A673 (cell line): ENCODE measurements around the gene ZNF566.

Experiments
- CTCF ChIP-seq: fragments of 300-800, 200-600 bp; sonication (generic); conservative IDR thresholded peaks from 2 replicates; pipeline ENCODE4 v1.5.1; 2017; ENCODE audit warnings: low read depth, mild to moderate bottlenecking, antibody characterized with exemption, low read length, moderate library complexity, mixed read lengths
- EZH2 ChIP-seq: fragments of 200-600 bp; sonication (generic); IDR thresholded peaks from 2 replicates; pipeline ENCODE4 v1.6.1; 2017; ENCODE audit warnings: borderline replicate concordance, low read depth, mild to moderate bottlenecking, mixed read lengths, antibody characterized with exemption, low read length; ENCODE audit not compliant: poor library complexity, severe bottlenecking

DNA sequence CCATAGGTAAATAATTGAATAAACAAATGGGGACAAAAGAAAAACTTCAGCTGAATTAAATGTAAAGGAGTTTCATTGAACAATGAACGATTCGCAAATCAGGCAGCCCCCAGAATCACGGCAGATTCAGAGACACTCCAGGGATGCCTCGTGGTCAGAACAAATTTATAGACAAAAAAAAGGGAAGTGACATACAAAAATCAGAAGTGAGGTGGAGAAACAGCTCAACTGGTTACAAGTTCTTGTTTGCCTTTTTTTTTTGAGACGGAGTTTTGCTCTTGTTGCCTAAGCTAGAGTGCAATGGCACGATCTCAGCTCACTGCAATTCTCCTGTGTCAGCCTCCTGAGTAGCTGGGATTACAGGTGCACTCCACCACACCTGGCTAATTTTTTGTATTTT lies 5.7 kb downstream of the ZNF566 start:
- TF ChIP-seq CTCF = no peak
- TF ChIP-seq EZH2 = no peak
